Testis (tissue), 2 donors: ENCODE results near the gene GPX6.

ENCODE experiments used
- CTCF ChIP-seq, 3 experiments: fragments of 450-650 bp in 2 of 3; fragments of 200-600 bp in 1 of 3; sonication (generic) in 1 of 3; IDR thresholded peaks; one replicate each; pipeline ENCODE4 v1.5.1; 2016 to 2019; ENCODE audit warnings: antibody characterized with exemption in 3 of 3, mild to moderate bottlenecking in 2 of 3, moderate library complexity in 1 of 3
- POLR2A ChIP-seq: fragments of 450-650 bp; IDR thresholded peaks from one replicate; pipeline ENCODE4 v1.6.1; 2017; ENCODE audit warnings: antibody characterized with exemption, mild to moderate bottlenecking, moderate library complexity

GRCh38 chr6:28488916-28489365 is 26.7 kb downstream of the GPX6 start:
- no peak for TF ChIP-seq POLR2A
- no peak for TF ChIP-seq CTCF (IDR thresholded peaks at IDR 0.05)
